ENCODE results near the gene HEY2.

HEY2 gene

DNA sequence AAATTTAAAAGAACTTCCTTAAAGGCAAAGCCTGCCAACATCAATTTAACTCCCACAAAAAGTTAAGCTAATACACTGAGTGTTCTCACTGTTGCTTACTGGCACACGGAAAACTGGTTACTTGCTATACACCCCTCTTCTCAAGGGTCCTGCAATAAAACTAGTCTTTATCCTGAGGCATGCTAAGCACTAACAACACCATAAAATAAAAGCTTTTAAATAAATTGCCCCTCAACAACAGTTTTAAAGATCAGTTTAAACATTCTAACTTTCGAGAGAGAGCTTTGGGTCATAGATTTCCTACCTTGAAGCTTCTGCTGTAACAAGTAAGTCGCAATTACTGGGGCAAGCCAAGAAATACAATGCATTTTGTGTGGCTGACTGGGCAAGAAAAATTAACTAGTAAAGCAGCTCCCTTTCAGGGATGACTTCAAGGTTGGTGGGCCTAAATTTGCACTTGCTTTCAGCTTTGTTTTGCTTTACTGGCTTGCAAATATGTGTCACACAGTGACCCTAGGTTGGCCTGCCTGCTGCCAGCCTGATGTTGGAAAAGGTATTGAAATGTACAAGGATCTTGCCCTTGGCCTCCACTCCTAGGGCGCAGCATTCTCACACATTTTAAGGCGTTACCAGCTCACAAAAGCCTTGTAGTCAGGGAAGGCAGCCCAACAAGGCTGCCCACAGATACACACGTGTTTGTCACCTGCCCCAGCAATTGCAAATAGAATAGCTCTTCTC is 4.0 kb upstream of the HEY2 start:
- DNase-seq, result no peak

DNA sequence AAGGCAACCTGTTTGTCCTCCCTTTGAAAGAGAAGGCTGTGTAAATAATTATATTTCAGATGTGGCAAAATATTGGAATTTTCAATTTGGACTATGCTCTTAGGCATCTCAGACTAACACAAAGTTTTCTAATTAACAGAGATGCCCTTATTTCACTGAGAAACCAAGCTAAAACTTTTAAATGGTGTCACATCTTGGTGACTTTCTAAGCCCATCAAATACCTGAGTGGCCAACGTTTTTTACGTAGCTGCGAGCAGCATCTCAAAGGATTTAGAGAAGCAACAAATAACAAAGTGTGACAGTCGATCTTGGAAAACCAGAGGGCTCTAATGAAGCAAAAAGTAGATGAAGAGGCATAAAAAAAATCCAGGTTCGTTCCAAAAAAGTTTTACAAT is 3.4 kb upstream of the HEY2 start:
- DNase-seq, result no peak

DNA sequence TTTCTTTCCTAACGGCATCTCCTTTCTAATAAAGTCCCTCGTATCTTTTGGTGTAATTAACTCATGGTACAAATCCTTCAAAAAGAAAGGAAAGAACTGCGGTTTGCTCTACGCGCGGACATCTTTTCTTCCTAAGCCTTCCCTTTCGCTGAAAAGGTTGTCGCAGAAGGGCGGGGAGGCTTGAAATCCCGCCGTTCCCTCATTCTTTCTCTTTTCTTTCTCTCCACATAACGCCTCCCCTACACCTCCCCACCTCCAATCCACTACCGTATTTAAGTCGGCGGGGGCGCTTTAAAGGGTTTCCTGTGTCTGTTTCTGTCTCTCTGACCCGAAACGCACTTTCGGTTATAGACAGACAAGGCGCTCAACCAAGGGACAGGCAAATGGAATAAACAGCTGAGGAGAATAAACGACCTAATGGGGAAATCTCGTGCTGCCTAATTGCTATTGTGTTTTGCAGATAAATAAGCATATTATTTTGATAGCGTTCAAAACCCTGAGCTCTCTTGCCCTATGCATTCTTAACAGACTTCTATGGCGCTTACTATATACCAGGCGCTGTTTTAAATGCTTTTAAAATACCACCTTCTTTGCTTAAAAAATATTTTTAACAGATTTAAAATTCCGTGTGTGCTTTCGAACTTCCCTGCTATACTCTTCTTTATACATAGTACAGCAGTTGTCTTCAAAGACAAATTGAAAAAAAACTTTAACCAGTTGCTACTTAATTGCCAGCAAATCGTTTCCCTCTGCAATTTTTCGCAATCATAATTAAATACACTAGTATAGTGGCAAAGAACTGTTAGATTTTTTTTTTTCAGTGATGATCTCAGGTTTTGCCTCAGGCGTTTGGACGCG is 2.5 kb upstream of the HEY2 start:
- DNase-seq, result no peak

DNA sequence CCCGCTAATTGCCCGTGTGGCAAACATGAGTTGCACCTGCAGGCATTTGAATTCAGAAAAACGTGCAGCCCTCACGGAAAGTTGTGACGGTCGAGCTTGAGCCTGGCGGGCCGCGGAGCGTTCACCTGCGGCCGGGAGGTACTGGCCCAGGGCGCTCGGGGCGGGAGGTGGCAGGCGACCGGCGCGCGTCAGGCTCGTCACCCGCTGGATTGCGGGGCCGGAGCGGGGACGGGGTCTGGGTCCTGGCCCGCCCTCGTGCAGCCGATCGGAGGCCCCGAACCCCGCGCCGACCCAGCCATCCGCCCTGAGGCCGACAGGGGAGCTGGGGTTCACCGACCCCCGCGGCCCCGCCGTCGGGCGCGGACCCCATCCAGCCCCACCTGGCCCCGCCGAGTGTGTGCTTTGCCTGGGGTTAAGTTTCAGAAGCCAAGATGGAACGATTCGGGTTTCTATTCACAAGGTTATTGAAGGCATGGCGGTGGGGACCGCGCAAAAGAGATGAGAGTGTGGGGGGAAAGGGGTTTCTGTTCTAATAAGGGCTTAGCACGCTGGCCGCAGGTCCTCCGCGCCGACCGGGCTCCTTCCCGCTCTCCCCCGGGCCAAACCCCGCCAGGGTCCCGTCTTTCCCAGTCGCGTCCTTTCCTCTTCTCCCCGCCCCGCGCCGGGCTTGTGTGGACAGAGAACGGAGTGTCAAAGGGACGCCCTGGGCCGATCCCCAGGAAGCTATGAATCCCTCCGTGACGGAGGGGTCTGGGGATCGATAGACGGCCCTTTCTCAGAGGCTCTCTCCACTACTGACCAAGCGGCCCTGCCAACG is 1.6 kb upstream of the HEY2 start:
- DNase-seq, result no peak

DNA sequence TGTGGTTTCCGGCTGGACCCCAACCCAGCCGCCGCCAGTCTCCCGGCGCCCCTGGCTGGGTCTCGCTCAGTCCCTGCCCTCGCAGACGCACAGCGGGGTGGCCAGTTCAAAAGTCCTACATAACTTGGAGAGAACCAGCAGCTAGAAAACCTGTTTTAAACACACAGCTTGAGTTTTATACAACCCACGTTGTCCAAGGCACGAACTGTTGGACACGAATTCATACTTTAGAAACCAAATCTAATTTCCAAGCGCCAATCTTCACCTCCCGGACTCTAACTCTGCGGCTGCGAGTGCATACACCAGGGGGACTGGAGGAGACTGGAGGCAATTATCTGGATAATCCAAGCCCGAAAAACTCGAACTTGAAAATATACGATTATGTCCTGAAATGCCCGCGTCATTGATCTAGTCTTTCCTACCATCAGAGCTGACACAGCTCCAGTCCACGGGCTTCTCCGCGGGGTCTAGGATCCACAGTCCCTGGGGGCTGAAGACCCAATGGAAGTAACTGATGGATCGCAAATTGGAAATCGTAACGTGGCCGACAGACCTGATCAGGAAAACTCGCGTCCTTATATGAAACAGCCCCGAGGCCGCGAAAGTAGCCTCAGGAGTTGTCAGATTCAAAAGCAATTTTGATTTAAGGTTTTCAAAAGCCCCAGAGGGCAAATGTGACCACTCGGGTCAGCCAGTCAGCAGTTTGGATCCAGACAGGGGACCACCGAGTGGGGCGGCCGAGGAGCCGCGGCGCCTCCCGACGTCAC is 843 bp upstream of the HEY2 start:
- DNase-seq, result no peak

DNA sequence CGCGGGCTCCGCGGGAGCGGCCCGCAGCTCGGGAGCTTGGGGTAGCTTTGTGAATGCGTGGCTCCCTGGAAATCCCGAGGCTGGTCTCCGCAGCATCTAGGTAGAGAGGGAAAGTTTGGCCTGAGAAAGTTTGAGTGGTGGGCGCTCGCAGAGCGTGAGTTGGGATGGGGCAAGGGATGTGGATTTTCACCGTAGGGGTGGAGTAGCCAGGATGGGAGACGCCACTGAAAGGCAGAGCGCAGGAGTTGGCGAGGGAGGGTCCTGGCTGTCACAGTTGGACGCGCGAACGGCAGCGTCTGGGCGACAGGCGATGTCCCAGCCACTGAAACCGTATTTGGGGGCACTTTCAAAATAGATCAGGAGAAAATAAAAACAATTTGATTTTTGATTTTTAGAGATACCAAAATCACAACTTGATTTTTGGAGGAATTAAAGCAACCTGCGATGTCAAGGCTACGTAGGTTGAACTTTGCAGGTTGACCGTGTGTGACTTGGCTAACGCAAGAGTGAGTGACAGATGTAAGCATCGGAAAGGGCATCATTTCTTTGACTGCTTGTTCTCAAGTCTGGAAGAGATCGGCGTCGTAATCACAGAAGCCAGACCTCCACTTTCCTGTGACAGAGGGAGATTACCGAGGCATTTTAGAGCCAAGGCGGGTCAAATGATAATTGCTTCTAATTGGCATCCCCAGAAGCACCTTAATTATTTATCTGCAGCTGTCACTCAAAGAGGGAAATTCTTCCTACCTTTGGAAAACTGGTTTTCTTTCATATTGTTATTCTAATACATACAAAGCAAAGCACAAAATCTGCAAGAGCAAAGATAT is 646 bp downstream of the HEY2 start:
- no peak for DNase-seq

DNA sequence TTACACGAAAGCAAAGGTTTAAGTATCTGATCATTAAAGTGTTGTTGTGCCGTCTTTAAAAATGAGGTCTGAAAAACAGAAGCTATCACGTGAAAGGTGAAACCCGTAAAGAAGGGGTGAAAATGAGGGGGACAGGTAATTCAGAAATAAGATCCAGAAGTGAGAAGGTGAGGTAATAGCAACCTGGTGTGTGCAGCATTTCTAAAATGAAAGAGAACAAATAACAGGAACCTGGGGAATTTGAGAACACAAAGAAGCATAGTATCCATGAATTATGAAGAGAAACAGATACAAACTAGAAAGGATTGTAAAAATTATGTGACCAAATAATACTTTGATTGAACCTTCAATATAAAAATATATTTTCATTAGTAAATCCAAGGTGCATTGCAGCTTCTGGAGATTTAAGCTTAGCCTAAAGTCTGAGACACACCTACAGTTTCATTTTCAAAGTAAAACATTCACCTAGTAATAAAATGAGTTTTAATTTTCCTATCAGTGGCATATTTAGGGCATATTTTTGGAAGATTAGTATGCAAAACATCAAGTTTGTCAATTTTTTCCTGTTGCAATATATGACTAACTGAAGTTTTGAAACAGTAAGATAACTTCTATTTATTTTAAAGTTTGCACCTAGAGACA is 1.4 kb downstream of the HEY2 start:
- DNase-seq, result no peak

DNA sequence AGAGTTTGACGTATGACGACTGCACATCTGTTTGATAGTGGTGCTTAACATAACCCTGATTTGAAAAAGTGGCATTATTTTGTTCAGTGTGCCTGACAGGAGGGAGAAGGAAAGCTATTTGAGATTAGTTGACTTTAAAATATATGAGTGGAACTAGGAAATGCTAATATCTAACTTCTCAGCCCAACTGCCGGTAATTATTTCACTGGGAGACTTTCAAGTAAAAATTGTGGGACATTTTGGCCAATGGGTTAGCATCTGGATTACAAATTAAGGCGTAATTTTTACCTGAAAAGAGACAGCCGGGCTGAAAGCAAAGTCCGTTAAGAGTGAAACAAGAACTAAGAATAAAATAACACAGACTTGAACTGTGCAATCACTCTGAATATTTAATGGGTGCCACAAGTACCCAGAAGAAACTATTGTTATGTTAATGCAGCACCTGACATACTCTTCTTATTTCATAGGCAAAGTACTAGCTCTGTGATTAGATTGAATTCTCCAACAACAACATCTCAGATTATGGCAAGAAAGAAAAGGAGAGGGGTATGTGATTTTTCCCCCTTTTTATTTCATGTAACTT is 2.0 kb downstream of the HEY2 start:
- DNase-seq, result no peak

DNA sequence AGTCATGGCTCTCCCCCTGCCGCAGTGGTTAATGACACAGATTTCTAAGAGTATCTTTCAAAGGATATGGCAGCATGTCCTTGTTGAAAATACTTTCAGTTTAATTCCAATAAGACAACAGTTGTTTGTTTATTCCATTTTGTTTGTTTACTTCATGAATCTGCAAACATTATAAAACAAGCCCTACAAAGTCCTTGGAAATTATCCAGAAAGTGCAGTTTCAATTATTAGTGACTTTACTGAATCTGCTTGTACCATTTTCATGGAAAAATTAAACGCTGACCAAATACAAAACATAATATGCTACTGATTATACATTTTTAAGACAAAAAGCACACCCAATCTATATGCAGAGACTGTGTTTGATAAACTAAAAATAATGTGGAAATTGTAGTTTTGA is 3.3 kb downstream of the HEY2 start:
- DNase-seq, result no peak

DNA sequence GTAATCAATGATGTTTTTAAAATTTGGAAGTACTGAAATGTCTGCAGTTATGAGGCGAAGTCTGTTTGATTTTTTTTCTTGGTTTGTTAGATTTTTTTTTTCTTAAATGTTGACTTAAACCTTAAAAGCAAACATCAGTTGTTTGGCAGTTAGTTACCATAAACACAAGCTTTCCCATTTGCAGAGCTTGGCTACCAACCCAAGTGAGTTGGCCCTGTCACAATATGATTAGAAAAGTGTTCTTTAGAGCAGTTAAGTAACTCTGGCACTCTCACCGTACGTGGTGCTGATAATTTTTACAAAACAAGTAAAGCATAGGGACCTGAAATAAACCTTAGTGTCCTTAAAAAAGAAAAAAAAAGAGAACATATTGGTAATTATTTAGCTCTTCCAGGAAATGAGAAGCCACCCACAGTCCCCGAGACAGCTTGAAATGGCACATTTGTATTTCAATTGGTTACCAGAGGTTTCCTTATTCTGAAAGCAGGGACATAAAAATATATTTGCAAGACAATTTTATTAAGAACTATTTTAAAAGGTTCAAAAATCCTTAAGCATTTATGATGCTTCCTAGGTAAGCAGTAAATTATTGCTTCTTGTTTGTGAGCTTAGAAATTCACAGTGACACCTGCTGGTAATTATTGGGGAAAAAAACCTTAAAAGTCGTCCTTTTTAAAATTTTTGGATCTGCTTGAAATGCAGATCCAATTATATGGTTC is 3.9 kb downstream of the HEY2 start:
- no peak for DNase-seq

DNA sequence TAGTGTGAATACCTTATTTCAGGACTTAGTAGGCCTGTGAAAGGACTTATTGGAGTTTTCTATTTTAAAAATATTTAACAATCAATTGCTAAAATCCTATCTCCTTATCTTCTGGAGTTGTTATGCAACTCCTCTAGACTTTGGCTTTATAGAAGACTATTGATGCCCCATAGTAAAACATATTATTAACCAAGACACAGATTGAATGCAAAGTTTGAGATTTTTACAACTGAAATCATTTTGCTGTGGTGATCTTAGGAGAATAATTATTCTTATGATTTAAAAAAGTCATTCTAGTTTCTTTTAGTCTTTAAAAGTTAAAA is 4.5 kb downstream of the HEY2 start:
- DNase-seq, result no peak

DNA sequence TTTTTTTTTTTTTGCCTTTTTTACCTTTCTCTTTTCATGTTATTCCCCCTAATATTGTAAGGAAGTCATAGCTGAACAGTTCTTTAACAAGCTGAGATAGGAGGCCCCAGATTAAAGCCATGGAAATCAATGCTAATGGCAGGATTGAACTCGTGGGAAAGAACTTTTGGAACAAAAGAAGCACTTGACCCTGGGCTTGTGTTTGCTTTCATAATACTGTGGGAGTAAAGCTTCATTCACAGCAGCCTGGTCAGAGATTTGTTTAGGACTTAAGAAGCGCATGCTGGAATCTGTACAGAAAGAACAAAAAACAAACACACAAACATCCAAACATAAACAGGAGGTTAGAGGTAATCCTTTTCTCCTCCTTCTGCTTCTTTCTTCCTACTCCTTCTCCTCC is 5.1 kb downstream of the HEY2 start:
- no peak for DNase-seq

DNA sequence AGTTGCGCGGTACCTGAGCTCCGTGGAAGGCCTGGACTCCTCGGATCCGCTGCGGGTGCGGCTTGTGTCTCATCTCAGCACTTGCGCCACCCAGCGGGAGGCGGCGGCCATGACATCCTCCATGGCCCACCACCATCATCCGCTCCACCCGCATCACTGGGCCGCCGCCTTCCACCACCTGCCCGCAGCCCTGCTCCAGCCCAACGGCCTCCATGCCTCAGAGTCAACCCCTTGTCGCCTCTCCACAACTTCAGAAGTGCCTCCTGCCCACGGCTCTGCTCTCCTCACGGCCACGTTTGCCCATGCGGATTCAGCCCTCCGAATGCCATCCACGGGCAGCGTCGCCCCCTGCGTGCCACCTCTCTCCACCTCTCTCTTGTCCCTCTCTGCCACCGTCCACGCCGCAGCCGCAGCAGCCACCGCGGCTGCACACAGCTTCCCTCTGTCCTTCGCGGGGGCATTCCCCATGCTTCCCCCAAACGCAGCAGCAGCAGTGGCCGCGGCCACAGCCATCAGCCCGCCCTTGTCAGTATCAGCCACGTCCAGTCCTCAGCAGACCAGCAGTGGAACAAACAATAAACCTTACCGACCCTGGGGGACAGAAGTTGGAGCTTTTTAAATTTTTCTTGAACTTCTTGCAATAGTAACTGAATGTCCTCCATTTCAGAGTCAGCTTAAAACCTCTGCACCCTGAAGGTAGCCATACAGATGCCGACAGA is 9.9 kb downstream of the HEY2 start:
- DNase-seq, result no peak

DNA sequence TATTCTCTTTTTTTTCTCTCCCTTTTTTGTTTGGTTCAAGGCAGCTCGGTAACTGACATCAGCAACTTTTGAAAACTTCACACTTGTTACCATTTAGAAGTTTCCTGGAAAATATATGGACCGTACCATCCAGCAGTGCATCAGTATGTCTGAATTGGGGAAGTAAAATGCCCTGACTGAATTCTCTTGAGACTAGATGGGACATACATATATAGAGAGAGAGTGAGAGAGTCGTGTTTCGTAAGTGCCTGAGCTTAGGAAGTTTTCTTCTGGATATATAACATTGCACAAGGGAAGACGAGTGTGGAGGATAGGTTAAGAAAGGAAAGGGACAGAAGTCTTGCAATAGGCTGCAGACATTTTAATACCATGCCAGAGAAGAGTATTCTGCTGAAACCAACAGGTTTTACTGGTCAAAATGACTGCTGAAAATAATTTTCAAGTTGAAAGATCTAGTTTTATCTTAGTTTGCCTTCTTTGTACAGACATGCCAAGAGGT is 10.6 kb downstream of the HEY2 start:
- no peak for DNase-seq

DNA sequence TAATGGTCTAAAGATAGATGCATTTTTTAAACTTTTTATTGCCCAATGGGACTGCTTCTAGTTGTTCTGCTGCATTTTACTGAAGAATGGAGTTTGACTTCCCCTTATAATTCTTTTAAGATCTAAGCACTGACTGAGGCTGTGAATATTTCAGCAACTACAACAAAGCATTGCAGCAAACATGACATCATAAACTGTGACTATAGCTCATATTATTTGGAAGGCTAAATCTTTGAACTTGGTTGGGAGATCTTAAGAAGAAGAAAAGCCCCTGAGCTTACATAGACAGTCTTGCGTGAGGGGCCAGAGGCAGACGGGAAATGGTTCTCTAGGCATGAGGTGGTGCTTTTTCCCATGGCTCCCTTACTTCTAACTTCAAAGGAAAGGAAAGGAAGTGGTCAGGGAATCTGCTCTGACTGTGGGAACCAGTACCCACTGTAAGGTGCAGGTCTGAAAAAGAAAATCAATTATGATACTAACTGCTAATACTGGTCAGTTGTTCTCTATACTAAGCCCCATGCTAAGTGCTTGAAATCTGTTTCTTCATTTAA is 14.8 kb downstream of the HEY2 start:
- no peak for DNase-seq

DNA sequence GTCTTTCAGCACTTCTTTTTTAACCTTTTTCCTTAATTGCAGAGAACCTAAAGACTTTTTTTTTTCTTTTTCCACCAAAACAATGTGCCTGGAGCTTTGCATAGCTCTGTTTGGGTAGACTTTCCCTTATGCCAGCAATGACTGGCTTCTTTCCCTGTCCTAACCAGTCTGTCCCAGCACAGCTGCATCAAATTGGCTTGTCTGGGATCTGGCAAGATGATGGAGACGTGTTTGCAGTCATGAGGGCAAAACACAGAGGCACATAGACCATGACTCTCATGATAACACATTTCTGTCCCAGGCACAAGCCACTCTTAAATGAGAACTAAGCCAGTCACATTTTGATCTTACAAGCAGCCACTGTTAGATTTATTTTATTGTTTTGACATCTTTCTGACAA is 16.5 kb downstream of the HEY2 start:
- DNase-seq, result no peak

DNA sequence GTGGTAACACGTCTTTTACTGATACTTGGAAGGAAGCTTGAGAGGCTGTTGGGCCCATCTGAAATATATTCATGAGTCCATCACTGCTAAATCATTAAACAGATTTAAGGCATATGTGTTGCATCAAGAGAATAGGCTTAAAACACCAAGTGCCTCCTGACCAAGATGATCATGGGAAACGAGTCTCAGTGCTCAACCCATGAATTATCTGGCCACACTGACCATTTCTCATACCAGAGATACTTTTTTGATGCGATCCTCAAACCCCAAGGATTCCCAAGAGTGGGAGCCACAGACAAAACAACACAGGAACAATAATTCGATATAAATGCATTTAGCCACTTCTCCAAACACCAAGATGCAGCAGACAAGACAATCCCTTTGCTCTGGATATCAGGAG is 17.2 kb downstream of the HEY2 start:
- DNase-seq, result no peak

DNA sequence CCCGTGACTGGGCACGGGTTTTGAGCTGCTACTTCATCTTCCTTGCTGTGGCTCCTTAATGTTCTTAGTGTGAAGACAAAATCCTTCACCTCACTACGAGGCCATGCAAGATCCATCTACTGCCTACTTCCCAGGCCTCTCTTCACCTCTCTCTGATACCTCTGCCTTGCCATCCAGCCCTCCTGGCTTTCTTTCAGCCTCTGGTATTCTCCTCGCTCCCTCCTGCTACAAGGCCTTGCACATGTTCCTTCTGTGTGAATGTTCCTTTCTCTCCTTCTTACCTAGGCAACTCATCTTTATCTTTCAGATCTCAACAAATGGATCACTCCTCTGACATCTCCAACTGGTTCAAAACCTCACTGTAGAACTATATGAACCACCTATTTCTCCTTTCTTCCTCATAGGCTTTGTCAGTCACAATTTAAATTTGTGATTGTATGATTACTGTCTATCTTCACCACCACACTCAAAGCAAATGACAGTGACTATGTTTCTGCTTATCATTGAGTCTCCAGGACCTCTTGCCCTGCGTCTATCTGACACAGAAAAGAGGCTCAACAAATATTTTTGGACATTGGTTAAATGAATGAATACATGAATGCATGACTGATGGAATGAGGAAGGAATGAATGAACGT is 19.8 kb downstream of the HEY2 start:
- DNase-seq, result no peak
